OCI-LY7 (cell line): ENCODE results near the gene KLHL7.

Experiments used
- EZH2phosphoT487 ChIP-seq: fragments of 200-600 bp; sonication (generic); IDR thresholded peaks from 2 replicates; pipeline ENCODE4 v1.6.1; 2018; ENCODE audit warnings: low read depth, borderline replicate concordance, mild to moderate bottlenecking, mixed run types, antibody characterized with exemption, low read length, moderate library complexity, mixed read lengths
- TF ChIP-seq, protein P1 (sequence below): fragments of 200-600 bp; sonication (generic); conservative IDR thresholded peaks from 2 replicates; pipeline ENCODE4 v1.5.1; 2014; ENCODE audit warnings: mild to moderate bottlenecking, antibody characterized with exemption, low read length, moderate library complexity, mixed read lengths

- TF ChIP-seq, protein P1, sequence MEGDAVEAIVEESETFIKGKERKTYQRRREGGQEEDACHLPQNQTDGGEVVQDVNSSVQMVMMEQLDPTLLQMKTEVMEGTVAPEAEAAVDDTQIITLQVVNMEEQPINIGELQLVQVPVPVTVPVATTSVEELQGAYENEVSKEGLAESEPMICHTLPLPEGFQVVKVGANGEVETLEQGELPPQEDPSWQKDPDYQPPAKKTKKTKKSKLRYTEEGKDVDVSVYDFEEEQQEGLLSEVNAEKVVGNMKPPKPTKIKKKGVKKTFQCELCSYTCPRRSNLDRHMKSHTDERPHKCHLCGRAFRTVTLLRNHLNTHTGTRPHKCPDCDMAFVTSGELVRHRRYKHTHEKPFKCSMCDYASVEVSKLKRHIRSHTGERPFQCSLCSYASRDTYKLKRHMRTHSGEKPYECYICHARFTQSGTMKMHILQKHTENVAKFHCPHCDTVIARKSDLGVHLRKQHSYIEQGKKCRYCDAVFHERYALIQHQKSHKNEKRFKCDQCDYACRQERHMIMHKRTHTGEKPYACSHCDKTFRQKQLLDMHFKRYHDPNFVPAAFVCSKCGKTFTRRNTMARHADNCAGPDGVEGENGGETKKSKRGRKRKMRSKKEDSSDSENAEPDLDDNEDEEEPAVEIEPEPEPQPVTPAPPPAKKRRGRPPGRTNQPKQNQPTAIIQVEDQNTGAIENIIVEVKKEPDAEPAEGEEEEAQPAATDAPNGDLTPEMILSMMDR, result no peak
- TF ChIP-seq EZH2phosphoT487, result no peak
Observed at GRCh38 chr7:23204241-23204640, 98.7 kb downstream of the KLHL7 start.
